ENCODE measurements around the gene ARMC9.

Gene ARMC9

DNA sequence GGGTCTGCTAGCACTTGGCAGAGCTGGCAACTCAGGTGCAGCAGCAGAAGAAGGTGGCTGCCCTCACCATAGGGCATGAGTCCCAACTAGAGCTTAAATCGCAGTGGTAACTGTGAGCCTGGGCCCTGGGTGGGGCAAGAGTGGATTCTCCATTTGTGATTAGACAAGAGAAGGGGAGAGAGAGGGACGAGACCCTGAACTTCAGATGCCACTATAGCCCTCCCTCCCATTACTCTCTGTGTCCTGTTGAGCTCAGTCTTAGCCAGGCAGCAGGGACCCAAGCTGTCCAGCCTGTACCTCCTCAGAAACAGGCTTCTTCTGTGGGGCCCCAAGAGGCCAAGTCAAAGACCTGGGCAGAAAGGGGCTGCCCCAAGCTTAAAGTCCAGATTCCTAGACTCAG, 127.4 kb downstream of the ARMC9 start:
- Histone ChIP-seq H3K9me3 (ENCODE audit: control insufficient read depth, low read length) (no peaks in the 10 kb centered on the region), H3K9ac (ENCODE audit: low read length) (no peak overlapping the region), H3K36me3 (ENCODE audit: control insufficient read depth, insufficient read depth, low read length, severe bottlenecking) (no peaks in the 10 kb centered on the region), H3K4me1 (ENCODE audit: control insufficient read depth, insufficient read depth, low read length) (no peaks in the 10 kb centered on the region), H3K27me3 (replicated peaks; ENCODE audit: control insufficient read depth, insufficient read depth, low read length) (no peaks in the 10 kb centered on the region), H3K4me3 (ENCODE audit: low read length) (no peak overlapping the region)
- DNase-seq (ENCODE audit: low read depth) = no peak

DNA sequence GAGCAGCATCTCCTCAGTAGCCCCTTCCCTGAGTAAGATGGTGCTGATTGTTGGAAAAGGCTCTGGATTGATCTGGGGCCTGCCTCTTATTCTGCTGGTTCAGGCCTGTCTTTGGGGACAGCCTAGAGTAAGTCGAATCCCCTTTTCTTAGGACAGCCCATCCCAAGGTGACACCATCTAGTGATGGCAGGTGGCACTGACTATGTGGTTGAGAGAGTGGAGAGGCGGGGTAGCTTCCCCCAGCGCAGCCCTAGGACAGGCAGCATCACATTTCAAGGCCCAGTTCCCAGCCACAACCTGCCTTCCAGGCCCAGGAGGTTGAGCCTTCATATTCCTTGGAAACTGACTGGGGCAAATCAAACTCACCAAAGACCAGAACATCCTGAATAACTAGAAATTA, 128.0 kb downstream of the ARMC9 start:
- Histone ChIP-seq H3K9ac (ENCODE audit: low read length) (no peak overlapping the region), H3K36me3 (ENCODE audit: control insufficient read depth, insufficient read depth, low read length, severe bottlenecking) (no peaks in the 10 kb centered on the region), H3K27me3 (replicated peaks; ENCODE audit: control insufficient read depth, insufficient read depth, low read length) (no peaks in the 10 kb centered on the region), H3K4me1 (ENCODE audit: control insufficient read depth, insufficient read depth, low read length) (no peaks in the 10 kb centered on the region), H3K4me3 (ENCODE audit: low read length) (no peak overlapping the region), H3K9me3 (ENCODE audit: control insufficient read depth, low read length) (no peaks in the 10 kb centered on the region)
- DNase-seq (ENCODE audit: low read depth) = no peak

DNA sequence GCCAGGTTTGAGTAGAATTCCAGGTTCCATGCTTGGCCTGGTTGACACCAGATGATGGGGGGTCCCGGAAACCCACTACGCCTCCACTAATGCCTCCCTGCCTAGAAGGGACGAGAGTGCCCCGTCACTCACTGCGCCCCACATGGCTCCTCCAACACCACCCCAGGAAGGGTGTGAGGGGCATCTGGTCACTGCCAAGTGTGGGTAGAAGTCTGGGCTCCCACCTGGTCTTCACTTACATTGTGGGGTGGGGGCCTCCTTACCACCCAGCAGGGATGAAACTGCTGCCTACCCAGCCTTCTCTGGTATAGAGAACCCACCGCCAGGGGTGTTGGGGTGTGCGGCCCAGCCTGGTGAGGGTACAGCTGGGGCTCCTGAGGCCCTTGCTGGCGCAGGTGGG, 131.9 kb downstream of the ARMC9 start:
- DNase-seq (ENCODE audit: low read depth) = no peak
- Histone ChIP-seq H3K4me3 (ENCODE audit: low read length) (no peak overlapping the region), H3K9ac (ENCODE audit: low read length) (no peak overlapping the region)

DNA sequence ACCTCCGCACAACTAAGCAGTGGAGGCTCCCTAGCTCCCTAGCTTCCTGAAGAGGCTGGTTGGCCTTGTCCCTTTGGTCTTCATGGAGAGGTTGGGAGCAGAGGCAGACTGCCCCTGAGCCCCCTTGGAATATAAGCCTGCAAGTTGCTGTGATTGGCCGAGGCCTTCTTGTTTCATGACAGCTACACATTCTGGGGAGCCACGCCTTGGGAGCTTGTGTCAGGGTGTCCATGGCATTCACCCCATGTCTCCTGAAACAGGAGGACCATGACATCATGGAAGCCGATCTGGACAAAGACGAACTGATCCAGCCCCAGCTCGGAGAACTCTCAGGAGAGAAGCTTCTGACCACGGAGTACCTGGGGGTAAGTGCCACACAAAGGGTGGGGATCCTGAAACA, 133.1 kb downstream of the ARMC9 start:
- Histone ChIP-seq H3K27me3 (replicated peaks; ENCODE audit: control insufficient read depth, insufficient read depth, low read length) (no peaks in the 10 kb centered on the region), H3K9ac (ENCODE audit: low read length) (no peak overlapping the region), H3K9me3 (ENCODE audit: control insufficient read depth, low read length) (no peaks in the 10 kb centered on the region), H3K36me3 (ENCODE audit: control insufficient read depth, insufficient read depth, low read length, severe bottlenecking) (peaks cover 24% of the 10 kb centered on the region), H3K4me1 (ENCODE audit: control insufficient read depth, insufficient read depth, low read length) (no peaks in the 10 kb centered on the region), H3K4me3 (ENCODE audit: low read length) (no peak overlapping the region)
- no peak for DNase-seq (ENCODE audit: low read depth)

More for the DNA sequence above, 131.9 kb downstream of the ARMC9 start:
- Histone ChIP-seq H3K36me3 (ENCODE audit: control insufficient read depth, insufficient read depth, low read length, severe bottlenecking) (peaks cover 22% of the 10 kb centered on the region), H3K9me3 (ENCODE audit: control insufficient read depth, low read length) (no peaks in the 10 kb centered on the region), H3K27me3 (replicated peaks; ENCODE audit: control insufficient read depth, insufficient read depth, low read length) (no peaks in the 10 kb centered on the region), H3K4me1 (ENCODE audit: control insufficient read depth, insufficient read depth, low read length) (no peaks in the 10 kb centered on the region)

DNA sequence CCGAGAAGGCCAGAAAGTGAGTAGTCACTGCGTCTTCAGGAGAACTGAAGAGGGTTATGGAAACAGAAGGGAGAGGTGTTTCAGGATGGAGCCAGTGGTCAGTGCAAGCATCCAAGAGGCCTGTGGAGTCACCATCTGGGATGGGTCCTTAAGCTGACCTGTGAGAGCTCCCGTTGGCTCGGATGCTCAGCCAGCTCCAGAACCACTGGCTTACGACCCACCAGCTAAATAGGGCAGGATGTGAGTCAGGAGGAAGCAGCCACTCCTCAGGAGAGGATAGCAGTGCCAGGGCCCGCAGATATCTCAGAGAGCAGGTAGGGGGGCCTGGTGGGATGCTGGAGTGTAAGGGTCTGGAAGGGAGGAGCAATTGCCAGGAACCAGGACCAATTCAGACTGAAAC, 134.0 kb downstream of the ARMC9 start:
- H3K4me1 ChIP-seq (ENCODE audit: control insufficient read depth, insufficient read depth, low read length) = no peaks in the 10 kb centered on the region
- H3K9ac ChIP-seq (ENCODE audit: low read length) = no peak overlapping the region
- no peaks in the 10 kb centered on the region for H3K27me3 ChIP-seq (replicated peaks; ENCODE audit: control insufficient read depth, insufficient read depth, low read length)
- H3K4me3 ChIP-seq (ENCODE audit: low read length) = no peak overlapping the region
- H3K36me3 ChIP-seq (ENCODE audit: control insufficient read depth, insufficient read depth, low read length, severe bottlenecking) = peaks cover 25% of the 10 kb centered on the region
- DNase-seq (ENCODE audit: low read depth) = no peak
- no peaks in the 10 kb centered on the region for H3K9me3 ChIP-seq (ENCODE audit: control insufficient read depth, low read length)

DNA sequence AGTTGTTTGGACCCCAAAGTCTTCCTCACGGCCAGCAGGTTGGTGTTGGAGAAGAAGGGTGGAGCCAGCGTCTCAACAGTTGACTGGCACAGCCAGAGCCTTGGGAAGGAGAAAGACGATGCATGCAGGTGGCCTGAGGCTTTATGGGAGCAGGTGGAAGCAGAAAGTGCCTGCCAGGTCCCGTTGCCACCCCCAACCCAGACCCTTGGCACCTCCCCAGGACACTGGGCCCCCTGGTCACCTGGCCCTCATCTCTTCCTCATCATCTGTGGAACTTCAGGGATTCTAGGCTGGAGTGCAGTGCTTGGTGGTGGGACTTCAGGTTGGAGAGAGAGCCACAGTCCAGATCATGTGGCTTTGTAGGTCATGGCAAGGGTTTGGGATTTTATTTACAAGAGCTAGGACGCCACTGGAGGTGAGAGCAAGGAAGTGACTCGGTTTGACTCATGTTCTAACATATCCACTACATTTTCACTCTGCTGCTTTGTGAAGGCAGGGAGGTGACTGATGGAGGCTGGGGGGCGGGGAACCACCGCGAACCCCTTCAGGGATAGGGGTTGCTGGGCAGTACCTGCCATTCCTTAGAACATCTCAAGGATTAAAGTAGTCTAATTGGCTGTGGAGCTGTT, 134.6 kb downstream of the ARMC9 start:
- no peaks in the 10 kb centered on the region for H3K9me3 ChIP-seq (ENCODE audit: control insufficient read depth, low read length)
- H3K4me1 ChIP-seq (ENCODE audit: control insufficient read depth, insufficient read depth, low read length) = no peaks in the 10 kb centered on the region
- DNase-seq (ENCODE audit: low read depth) = no peak
- peaks cover 25% of the 10 kb centered on the region for H3K36me3 ChIP-seq (ENCODE audit: control insufficient read depth, insufficient read depth, low read length, severe bottlenecking)
- no peak overlapping the region for H3K9ac ChIP-seq (ENCODE audit: low read length)
- H3K4me3 ChIP-seq (ENCODE audit: low read length) = no peak overlapping the region
- no peaks in the 10 kb centered on the region for H3K27me3 ChIP-seq (replicated peaks; ENCODE audit: control insufficient read depth, insufficient read depth, low read length)

DNA sequence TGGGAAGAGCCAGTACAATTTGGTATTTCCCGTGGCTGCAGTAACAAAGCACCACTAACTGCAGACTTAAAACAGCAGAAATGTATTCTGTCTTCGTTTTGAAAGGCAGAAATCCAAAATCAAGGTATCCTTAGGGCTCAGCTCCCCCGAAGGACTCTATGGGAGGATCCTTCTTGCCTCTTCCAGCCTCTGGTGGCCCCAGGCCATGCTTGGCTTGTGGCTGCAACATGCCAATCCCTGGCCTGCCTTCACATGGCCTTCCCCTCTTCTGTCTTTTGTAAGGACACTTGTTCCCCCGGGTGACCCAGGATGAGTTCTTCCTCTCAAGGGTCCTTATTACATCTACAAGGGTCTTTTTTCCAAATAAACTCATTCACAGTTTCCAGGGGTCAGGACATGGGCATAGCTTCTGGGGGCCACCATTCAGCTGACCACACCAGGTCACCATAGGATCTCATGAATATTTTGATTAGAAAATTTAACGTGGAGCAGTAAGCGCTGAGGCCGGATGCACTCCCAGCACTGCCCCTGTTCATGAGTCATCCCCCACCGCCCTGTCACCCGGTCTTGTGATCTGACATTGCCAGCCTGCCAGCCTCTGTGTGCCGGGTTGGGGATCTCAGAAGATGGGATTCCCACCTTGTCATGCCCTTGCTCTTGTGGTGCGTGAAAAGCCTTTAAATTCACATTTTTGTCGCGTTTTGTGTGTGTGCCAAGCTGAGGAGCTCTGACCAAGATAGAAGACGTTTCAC, 135.9 kb downstream of the ARMC9 start:
- no peaks in the 10 kb centered on the region for H3K4me1 ChIP-seq (ENCODE audit: control insufficient read depth, insufficient read depth, low read length)
- no peak overlapping the region for H3K9ac ChIP-seq (ENCODE audit: low read length)
- DNase-seq (ENCODE audit: low read depth) = no peak
- peaks cover 25% of the 10 kb centered on the region for H3K36me3 ChIP-seq (ENCODE audit: control insufficient read depth, insufficient read depth, low read length, severe bottlenecking)
- no peaks in the 10 kb centered on the region for H3K9me3 ChIP-seq (ENCODE audit: control insufficient read depth, low read length)
- no peaks in the 10 kb centered on the region for H3K27me3 ChIP-seq (replicated peaks; ENCODE audit: control insufficient read depth, insufficient read depth, low read length)
- H3K4me3 ChIP-seq (ENCODE audit: low read length) = no peak overlapping the region

DNA sequence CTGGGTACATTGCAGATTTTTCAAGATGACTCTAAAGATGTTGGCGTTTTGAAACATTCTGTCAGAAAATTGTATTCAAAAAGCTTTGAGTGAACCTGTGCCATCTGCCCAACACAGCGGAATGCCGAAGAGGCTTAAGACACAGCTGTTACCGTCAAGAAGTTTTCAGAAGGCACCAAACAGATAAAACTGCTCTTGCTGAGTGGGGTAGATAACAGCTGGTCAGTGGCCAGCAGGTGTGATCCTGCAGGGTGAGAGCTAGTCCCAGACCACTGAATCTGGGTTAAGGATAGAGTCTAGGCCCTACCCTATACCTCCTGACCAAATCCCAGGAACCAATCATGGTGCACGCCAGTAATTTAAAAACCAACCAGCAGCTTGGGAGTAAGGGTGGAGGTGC, 136.6 kb downstream of the ARMC9 start:
- Histone ChIP-seq H3K4me1 (ENCODE audit: control insufficient read depth, insufficient read depth, low read length) (no peaks in the 10 kb centered on the region), H3K36me3 (ENCODE audit: control insufficient read depth, insufficient read depth, low read length, severe bottlenecking) (peaks cover 25% of the 10 kb centered on the region), H3K4me3 (ENCODE audit: low read length) (no peak overlapping the region), H3K27me3 (replicated peaks; ENCODE audit: control insufficient read depth, insufficient read depth, low read length) (no peaks in the 10 kb centered on the region), H3K9ac (ENCODE audit: low read length) (no peak overlapping the region), H3K9me3 (ENCODE audit: control insufficient read depth, low read length) (no peaks in the 10 kb centered on the region)
- DNase-seq (ENCODE audit: low read depth) = no peak

DNA sequence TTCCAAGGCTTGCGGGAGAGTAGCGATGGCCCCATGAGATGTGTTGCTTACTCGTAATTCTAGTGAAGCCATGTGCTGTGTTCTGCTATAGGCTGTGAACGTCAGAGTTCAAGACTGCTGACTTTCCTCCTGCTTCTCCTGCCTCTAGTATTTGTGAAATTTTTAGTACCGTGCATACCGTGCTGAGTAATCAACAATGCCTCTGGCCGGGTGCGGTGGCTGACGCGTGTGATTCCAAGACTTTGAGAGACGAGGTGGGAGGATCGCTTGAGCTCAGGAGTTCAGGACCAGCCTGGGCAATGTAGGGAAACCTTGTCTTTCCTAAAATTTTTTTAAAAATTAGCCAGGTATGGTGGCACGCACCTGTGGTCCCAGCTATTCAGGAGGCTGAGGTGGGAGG, 137.2 kb downstream of the ARMC9 start:
- peaks cover 25% of the 10 kb centered on the region for H3K36me3 ChIP-seq (ENCODE audit: control insufficient read depth, insufficient read depth, low read length, severe bottlenecking)
- H3K27me3 ChIP-seq (replicated peaks; ENCODE audit: control insufficient read depth, insufficient read depth, low read length) = no peaks in the 10 kb centered on the region
- H3K9ac ChIP-seq (ENCODE audit: low read length) = no peak overlapping the region
- H3K4me1 ChIP-seq (ENCODE audit: control insufficient read depth, insufficient read depth, low read length) = no peaks in the 10 kb centered on the region
- H3K9me3 ChIP-seq (ENCODE audit: control insufficient read depth, low read length) = no peaks in the 10 kb centered on the region
- H3K4me3 ChIP-seq (ENCODE audit: low read length) = no peak overlapping the region
- DNase-seq (ENCODE audit: low read depth) = no peak

DNA sequence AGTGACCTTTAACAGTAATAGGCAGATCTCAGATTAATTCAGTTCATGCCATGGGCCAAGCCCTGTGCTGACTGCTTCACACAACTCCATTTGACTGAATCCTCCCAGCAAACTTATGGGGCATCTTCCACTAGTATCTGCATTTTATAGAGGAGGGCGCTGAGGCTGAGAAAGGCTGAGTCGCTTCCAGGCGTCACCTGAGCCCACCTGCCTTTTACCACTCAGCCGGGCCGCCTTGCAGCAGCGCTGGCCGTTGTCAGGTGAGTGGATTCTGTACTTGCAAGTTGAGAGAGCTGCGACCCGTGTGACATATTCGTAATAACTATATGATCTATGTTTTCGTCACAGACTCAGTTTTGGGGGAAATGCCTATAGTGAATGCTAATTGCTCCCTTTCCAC, 137.8 kb downstream of the ARMC9 start:
- Histone ChIP-seq H3K9ac (ENCODE audit: low read length) (no peak overlapping the region), H3K9me3 (ENCODE audit: control insufficient read depth, low read length) (no peaks in the 10 kb centered on the region), H3K4me3 (ENCODE audit: low read length) (no peak overlapping the region), H3K27me3 (replicated peaks; ENCODE audit: control insufficient read depth, insufficient read depth, low read length) (no peaks in the 10 kb centered on the region), H3K36me3 (ENCODE audit: control insufficient read depth, insufficient read depth, low read length, severe bottlenecking) (peaks cover 25% of the 10 kb centered on the region), H3K4me1 (ENCODE audit: control insufficient read depth, insufficient read depth, low read length) (no peaks in the 10 kb centered on the region)
- no peak for DNase-seq (ENCODE audit: low read depth)

DNA sequence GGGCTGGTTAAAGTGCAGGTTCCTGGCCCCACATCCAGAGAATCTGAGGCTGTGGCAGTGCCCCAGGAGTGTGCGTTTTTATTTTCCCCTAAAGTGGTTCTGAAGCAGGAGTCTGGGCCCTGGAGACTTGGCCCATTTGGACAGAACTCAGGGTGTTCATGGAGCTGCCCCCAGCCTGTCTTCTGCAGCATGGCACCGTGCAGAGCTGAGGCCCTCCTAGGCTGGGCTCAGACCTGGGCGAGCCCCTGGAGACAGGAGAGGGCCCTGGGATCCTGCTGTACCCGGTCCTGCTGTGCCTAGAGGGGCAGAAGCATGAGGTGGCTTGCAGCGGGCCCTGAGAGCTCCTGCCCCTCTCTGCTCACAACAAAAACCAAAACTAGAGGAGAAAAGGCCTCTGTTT, 138.3 kb downstream of the ARMC9 start:
- H3K9ac ChIP-seq (ENCODE audit: low read length) = no peak overlapping the region
- no peak overlapping the region for H3K4me3 ChIP-seq (ENCODE audit: low read length)
- no peaks in the 10 kb centered on the region for H3K27me3 ChIP-seq (replicated peaks; ENCODE audit: control insufficient read depth, insufficient read depth, low read length)
- DNase-seq (ENCODE audit: low read depth) = no peak
- no peaks in the 10 kb centered on the region for H3K9me3 ChIP-seq (ENCODE audit: control insufficient read depth, low read length)
- H3K36me3 ChIP-seq (ENCODE audit: control insufficient read depth, insufficient read depth, low read length, severe bottlenecking) = peaks cover 22% of the 10 kb centered on the region
- H3K4me1 ChIP-seq (ENCODE audit: control insufficient read depth, insufficient read depth, low read length) = no peaks in the 10 kb centered on the region
